HepG2 (cell line): ENCODE results near the gene FAM174C. TPM values are rescaled to one million over a fixed set of nuclear protein-coding genes. Genes with fewer than 3 reads are reported as not detected.
A peak's percentile ranks its signal among the peaks of the same experiment; 100 is the strongest.

Experiments
- HIC2 ChIP-seq: sonication (generic); formaldehyde crosslinking; IDR thresholded peaks from 2 replicates; pipeline ENCODE4 v1.9.0; 2022; ENCODE audit warnings: low read depth, missing genetic modification reagents
- KLF16 ChIP-seq, 2 experiments: sonication (generic) in 1 of 2; formaldehyde crosslinking in 1 of 2; IDR thresholded peaks; 2 replicates each; pipeline versions ENCODE4 v1.6.1 to v1.8.0; 2016 to 2023; ENCODE audit warnings: missing genetic modification reagents in 2 of 2, missing compliant biosample characterization in 1 of 2
- LBX2 ChIP-seq: sonication (generic); formaldehyde crosslinking; IDR thresholded peaks from 2 replicates; pipeline ENCODE4 v1.5.0; 2020; ENCODE audit warnings: missing genetic modification reagents, mild to moderate bottlenecking, borderline replicate concordance
- NAIF1 ChIP-seq: sonication (generic); formaldehyde crosslinking; IDR thresholded peaks from 2 replicates; pipeline ENCODE4 v1.5.0; 2020; ENCODE audit warnings: mild to moderate bottlenecking, missing genetic modification reagents, borderline replicate concordance
- NR3C1 ChIP-seq: sonication (generic); formaldehyde crosslinking; IDR thresholded peaks from 2 replicates; pipeline ENCODE4 v1.4.0; 2020; ENCODE audit warnings: missing genetic modification reagents
- PAX8 ChIP-seq: sonication (generic); formaldehyde crosslinking; IDR thresholded peaks from 2 replicates; pipeline ENCODE4 v1.8.0; 2022; ENCODE audit warnings: mild to moderate bottlenecking, missing genetic modification reagents, borderline replicate concordance
- RFX3 ChIP-seq: IDR thresholded peaks from 2 replicates; pipeline ENCODE4 v1.6.1; 2016; ENCODE audit warnings: missing biosample characterization, missing genetic modification reagents
- RFXANK ChIP-seq: IDR thresholded peaks from 2 replicates; pipeline ENCODE4 v1.6.1; 2016
- RXRB ChIP-seq: IDR thresholded peaks from 2 replicates; pipeline ENCODE4 v1.6.1; 2016; ENCODE audit warnings: borderline replicate concordance, missing genetic modification reagents, missing compliant biosample characterization
- TFAP4 ChIP-seq: sonication (generic); IDR thresholded peaks from 2 replicates; pipeline ENCODE4 v1.6.1; 2016; ENCODE audit warnings: low read depth, borderline replicate concordance
- ZNF557 ChIP-seq: sonication (generic); formaldehyde crosslinking; IDR thresholded peaks from 2 replicates; pipeline ENCODE4 v1.4.0; 2020; ENCODE audit warnings: missing genetic modification reagents
- ZNF563 ChIP-seq: sonication (generic); formaldehyde crosslinking; IDR thresholded peaks from 2 replicates; pipeline ENCODE4 v1.8.0; 2022; ENCODE audit warnings: mild to moderate bottlenecking, moderate library complexity, missing genetic modification reagents
- ZNF781 ChIP-seq: sonication (generic); formaldehyde crosslinking; IDR thresholded peaks from 2 replicates; pipeline ENCODE4 v1.5.1; 2020; ENCODE audit warnings: borderline replicate concordance, mild to moderate bottlenecking, missing genetic modification reagents; ENCODE audit errors: not compliant biosample characterization
- polyA plus RNA-seq, 8 experiments: library from polyadenylated mRNA; depleted of rRNA in 3 of 8; stranded (reverse) in 7 of 8; unstranded in 1 of 8; fragments of >200 nt; fragmentation: Illumina TruSeq in 4 of 8; extraction: Trizol in 4 of 8; gene quantifications; 2 replicates each; pipeline versions ENCODE4 v1.2.1 to v1.2.3, GENCODE V29; 2011 to 2016; ENCODE audit warnings: low read depth in 4 of 8, missing spikeins in 1 of 8, mixed read lengths in 1 of 8; ENCODE audit not compliant: insufficient read depth in 1 of 8
- total RNA-seq, 5 experiments: library from RNA; depleted of rRNA; stranded (reverse); fragments of >200 nt; fragmentation: Illumina TruSeq; extraction: Trizol; gene quantifications; 2 replicates each; pipeline ENCODE4 v1.2.3, GENCODE V29; 2016; ENCODE audit warnings: low read depth in 1 of 5
- TF ChIP-seq, protein P1 (sequence below): sonication (generic); formaldehyde crosslinking; conservative IDR thresholded peaks from 2 replicates; pipeline ENCODE4 v1.4.0; 2020; ENCODE audit warnings: missing genetic modification reagents
- TF ChIP-seq, protein P2 (sequence below): sonication (generic); formaldehyde crosslinking; IDR thresholded peaks from 2 replicates; pipeline ENCODE4 v1.9.0; 2021; ENCODE audit warnings: missing genetic modification reagents, mild to moderate bottlenecking, borderline replicate concordance
- TF ChIP-seq, protein P3 (sequence below): sonication (generic); formaldehyde crosslinking; IDR thresholded peaks from 2 replicates; pipeline ENCODE4 v1.4.0; 2020; ENCODE audit warnings: missing genetic modification reagents

Gene FAM174C
- total and polyA plus RNA-seq, 2 of the 13 experiments (the other 11 are each of a cell fraction or from before 2014, with no cell fraction given), result 19.5 to 31.3 TPM

- TF ChIP-seq HIC2 (CRISPR knock-in tag), result no peak
- no peak for TF ChIP-seq TFAP4
- no peak for TF ChIP-seq RFX3
- no peak for TF ChIP-seq KLF16 (CRISPR knock-in tag; IDR thresholded peaks at IDR 0.05)
- TF ChIP-seq, protein P1, sequence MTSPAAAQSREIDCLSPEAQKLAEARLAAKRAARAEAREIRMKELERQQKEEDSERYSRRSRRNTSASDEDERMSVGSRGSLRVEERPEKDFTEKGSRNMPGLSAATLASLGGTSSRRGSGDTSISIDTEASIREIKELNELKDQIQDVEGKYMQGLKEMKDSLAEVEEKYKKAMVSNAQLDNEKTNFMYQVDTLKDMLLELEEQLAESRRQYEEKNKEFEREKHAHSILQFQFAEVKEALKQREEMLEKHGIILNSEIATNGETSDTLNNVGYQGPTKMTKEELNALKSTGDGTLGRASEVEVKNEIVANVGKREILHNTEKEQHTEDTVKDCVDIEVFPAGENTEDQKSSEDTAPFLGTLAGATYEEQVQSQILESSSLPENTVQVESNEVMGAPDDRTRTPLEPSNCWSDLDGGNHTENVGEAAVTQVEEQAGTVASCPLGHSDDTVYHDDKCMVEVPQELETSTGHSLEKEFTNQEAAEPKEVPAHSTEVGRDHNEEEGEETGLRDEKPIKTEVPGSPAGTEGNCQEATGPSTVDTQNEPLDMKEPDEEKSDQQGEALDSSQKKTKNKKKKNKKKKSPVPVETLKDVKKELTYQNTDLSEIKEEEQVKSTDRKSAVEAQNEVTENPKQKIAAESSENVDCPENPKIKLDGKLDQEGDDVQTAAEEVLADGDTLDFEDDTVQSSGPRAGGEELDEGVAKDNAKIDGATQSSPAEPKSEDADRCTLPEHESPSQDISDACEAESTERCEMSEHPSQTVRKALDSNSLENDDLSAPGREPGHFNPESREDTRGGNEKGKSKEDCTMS, result no peak
- TF ChIP-seq, protein P2, sequence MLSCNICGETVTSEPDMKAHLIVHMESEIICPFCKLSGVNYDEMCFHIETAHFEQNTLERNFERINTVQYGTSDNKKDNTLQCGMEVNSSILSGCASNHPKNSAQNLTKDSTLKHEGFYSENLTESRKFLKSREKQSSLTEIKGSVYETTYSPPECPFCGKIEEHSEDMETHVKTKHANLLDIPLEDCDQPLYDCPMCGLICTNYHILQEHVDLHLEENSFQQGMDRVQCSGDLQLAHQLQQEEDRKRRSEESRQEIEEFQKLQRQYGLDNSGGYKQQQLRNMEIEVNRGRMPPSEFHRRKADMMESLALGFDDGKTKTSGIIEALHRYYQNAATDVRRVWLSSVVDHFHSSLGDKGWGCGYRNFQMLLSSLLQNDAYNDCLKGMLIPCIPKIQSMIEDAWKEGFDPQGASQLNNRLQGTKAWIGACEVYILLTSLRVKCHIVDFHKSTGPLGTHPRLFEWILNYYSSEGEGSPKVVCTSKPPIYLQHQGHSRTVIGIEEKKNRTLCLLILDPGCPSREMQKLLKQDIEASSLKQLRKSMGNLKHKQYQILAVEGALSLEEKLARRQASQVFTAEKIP (CRISPR knock-in tag), result no peak
- TF ChIP-seq ZNF563 (CRISPR knock-in tag), result no peak
- TF ChIP-seq PAX8 (CRISPR knock-in tag), result 0 out of 2 replicates have a peak, but pooled peaks have one; percentile 11
- no peak for TF ChIP-seq ZNF557 (CRISPR knock-in tag)
- TF ChIP-seq, protein P3, sequence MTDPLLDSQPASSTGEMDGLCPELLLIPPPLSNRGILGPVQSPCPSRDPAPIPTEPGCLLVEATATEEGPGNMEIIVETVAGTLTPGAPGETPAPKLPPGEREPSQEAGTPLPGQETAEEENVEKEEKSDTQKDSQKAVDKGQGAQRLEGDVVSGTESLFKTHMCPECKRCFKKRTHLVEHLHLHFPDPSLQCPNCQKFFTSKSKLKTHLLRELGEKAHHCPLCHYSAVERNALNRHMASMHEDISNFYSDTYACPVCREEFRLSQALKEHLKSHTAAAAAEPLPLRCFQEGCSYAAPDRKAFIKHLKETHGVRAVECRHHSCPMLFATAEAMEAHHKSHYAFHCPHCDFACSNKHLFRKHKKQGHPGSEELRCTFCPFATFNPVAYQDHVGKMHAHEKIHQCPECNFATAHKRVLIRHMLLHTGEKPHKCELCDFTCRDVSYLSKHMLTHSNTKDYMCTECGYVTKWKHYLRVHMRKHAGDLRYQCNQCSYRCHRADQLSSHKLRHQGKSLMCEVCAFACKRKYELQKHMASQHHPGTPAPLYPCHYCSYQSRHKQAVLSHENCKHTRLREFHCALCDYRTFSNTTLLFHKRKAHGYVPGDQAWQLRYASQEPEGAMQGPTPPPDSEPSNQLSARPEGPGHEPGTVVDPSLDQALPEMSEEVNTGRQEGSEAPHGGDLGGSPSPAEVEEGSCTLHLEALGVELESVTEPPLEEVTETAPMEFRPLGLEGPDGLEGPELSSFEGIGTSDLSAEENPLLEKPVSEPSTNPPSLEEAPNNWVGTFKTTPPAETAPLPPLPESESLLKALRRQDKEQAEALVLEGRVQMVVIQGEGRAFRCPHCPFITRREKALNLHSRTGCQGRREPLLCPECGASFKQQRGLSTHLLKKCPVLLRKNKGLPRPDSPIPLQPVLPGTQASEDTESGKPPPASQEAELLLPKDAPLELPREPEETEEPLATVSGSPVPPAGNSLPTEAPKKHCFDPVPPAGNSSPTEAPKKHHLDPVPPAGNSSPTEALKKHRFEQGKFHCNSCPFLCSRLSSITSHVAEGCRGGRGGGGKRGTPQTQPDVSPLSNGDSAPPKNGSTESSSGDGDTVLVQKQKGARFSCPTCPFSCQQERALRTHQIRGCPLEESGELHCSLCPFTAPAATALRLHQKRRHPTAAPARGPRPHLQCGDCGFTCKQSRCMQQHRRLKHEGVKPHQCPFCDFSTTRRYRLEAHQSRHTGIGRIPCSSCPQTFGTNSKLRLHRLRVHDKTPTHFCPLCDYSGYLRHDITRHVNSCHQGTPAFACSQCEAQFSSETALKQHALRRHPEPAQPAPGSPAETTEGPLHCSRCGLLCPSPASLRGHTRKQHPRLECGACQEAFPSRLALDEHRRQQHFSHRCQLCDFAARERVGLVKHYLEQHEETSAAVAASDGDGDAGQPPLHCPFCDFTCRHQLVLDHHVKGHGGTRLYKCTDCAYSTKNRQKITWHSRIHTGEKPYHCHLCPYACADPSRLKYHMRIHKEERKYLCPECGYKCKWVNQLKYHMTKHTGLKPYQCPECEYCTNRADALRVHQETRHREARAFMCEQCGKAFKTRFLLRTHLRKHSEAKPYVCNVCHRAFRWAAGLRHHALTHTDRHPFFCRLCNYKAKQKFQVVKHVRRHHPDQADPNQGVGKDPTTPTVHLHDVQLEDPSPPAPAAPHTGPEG, result no peak
- no peak for TF ChIP-seq NR3C1
- no peak for TF ChIP-seq ZNF781
- TF ChIP-seq RFXANK (CRISPR knock-in tag), result no peak
- TF ChIP-seq RXRB (CRISPR knock-in tag), result no peak; the same call in 1 of the 2 replicates
- TF ChIP-seq LBX2 (CRISPR knock-in tag), result no peak
- no peak for TF ChIP-seq NAIF1 (CRISPR knock-in tag)
Measured at GRCh38 chr19:1248786-1249297, 26.5 kb upstream of the FAM174C start (continued).
